GM12875 (cell line): ENCODE measurements around the gene CDH12.

Source experiments
- H3K4me3 ChIP-seq: one replicate; pipeline ENCODE4 v1.5.1; 2011; ENCODE audit warnings: low read depth, low read length, control low read depth
- TF ChIP-seq, protein P1 (sequence below): IDR thresholded peaks from 2 replicates; pipeline ENCODE4 v1.5.1; 2011; ENCODE audit warnings: low read depth, mild to moderate bottlenecking, control low read depth, inconsistent platforms, low read length, moderate library complexity, borderline replicate concordance; ENCODE audit not compliant: insufficient read depth

Gene CDH12

DNA sequence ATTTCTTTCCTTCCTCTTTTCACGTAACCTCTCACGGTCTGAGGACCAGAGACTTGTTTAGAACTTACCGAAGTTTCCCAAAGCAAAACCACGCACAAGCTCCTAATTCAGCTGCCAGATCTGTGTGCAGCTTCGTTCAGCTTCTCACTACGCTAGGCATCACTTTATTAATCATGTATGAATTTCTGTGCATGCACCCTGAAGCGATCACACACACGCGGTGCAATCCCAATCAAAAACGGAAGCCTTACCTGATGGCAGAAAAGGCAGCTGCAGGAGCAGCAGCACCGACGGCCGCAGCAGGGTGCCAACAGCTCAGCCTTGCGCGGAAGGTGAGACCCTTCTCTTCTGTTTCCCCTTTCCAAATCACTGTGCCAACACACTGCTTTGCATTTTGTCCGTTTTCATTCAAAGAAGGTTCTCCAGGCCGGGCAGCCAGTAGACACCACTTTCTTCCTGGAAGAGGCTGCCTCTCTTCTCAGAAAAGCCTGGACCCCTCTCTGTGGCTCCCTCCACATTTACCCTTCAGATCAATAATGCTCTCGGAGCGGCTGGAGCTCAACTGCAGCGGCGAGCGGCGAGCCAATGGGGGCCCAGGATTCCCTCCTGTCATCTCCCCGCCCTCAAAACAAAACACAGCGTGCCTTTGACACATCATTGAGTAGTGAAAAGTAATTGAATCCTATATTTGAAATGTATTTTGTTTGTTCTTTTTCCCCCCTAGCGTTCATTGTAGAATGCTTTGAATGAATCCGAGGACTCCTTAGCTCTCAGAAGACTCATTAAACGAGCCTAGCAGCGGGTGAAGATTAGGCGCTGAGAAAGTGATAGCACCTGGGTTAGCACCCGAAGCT lies at the start of gene CDH12:
Gene CDH12 (minus strand): TSS at position 538 of the 854 bp plus-strand sequence.
- TF ChIP-seq, protein P1, sequence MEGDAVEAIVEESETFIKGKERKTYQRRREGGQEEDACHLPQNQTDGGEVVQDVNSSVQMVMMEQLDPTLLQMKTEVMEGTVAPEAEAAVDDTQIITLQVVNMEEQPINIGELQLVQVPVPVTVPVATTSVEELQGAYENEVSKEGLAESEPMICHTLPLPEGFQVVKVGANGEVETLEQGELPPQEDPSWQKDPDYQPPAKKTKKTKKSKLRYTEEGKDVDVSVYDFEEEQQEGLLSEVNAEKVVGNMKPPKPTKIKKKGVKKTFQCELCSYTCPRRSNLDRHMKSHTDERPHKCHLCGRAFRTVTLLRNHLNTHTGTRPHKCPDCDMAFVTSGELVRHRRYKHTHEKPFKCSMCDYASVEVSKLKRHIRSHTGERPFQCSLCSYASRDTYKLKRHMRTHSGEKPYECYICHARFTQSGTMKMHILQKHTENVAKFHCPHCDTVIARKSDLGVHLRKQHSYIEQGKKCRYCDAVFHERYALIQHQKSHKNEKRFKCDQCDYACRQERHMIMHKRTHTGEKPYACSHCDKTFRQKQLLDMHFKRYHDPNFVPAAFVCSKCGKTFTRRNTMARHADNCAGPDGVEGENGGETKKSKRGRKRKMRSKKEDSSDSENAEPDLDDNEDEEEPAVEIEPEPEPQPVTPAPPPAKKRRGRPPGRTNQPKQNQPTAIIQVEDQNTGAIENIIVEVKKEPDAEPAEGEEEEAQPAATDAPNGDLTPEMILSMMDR: no peak
- no peak within 1 kb of the TSS for H3K4me3 ChIP-seq

DNA sequence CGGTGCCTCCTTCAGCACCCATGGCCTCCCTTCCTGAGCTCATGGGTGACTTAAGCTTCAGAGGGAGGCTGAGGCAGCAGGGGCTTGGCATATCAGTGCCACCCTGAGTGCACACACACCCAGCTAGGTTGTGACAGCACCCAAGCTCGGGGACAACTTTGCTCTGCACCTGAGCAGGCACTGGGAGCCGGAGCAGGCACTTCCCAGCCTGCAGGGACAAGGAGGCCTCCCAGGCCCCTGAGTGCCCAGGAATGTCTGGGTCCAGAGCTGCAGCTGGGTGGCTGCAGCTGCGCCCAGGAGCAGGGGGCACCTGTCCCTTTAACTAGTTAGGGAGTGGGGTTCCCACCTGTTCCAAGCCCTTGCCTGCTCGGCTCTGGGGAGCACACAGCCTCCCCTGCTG lies 48.7 kb upstream of the CDH12 start:
- TF ChIP-seq, protein P1: no peak
- no peak overlapping the region for H3K4me3 ChIP-seq

- TF ChIP-seq, protein P1: no peak
- H3K4me3 ChIP-seq: no peak overlapping the region
These were observed 47.7 kb upstream of the CDH12 start for GRCh38 chr5:22900801-22901310.

DNA sequence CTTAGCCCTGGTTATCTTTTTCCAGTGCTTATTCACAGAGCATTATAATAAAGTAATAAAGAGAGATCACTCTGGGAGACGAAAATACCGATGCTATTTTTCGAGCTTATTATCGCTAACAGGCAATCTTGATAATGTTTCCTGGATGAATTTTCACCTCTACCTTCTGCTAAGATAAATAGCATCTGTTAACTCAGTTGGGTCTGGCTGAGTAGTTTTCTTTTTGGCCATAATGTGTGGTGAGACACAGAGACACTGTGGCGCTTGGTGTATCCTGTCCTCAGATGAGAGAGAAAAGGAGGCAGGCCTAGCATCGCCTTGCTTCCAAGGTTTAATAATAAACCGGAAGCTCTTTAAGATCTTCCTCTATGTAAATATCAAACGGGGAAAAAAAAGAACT lies 46.2 kb upstream of the CDH12 start:
- no peak overlapping the region for H3K4me3 ChIP-seq
- TF ChIP-seq, protein P1: no peak

- TF ChIP-seq, protein P1: no peak
- H3K4me3 ChIP-seq: no peak overlapping the region
These were observed 43.0 kb upstream of the CDH12 start for GRCh38 chr5:22896152-22896551.

- H3K4me3 ChIP-seq: no peak overlapping the region
- TF ChIP-seq, protein P1: no peak
These were observed 39.3 kb upstream of the CDH12 start for GRCh38 chr5:22892441-22892840.

- no peak overlapping the region for H3K4me3 ChIP-seq
- TF ChIP-seq, protein P1: no peak
These were observed 36.6 kb upstream of the CDH12 start for GRCh38 chr5:22889720-22890119.
